22Rv1 (cell line): ENCODE data around the gene TMEM259.
"Not testable (repeated sequence)": the region's sequence is repeated elsewhere in the genome, so short reads cannot be mapped to it uniquely, and the experiment has no call there.

ENCODE experiments used
- CTCF ChIP-seq: fragments of 450-650 bp; IDR thresholded peaks from 2 replicates; pipeline ENCODE4 v1.5.1; 2017; ENCODE audit warnings: mild to moderate bottlenecking
- ZFX ChIP-seq: fragments of 450-650 bp; IDR thresholded peaks from 2 replicates; pipeline ENCODE4 v1.6.1; 2017; ENCODE audit warnings: antibody characterized with exemption, borderline replicate concordance

- TF ChIP-seq CTCF, ZFX: not testable (repeated sequence)
Observed at GRCh38 chr19:1023883-1024188, 2.9 kb upstream of the TMEM259 start.
